MM.1S (cell line): ENCODE results near the gene DCAF6.

ENCODE experiments used
- DNase-seq: peaks from one replicate; pipeline ENCODE4 v3.0.0-alpha.2; 2015
- H2AFZ ChIP-seq: fragments of 300-600 bp; sonication (generic); 2 replicates; pipeline ENCODE4 v1.6.0; 2016; ENCODE audit warnings: antibody characterized with exemption, low read length
- H3F3A ChIP-seq: fragments of 300-600 bp; sonication (generic); 2 replicates; pipeline ENCODE4 v1.6.1; 2016; ENCODE audit warnings: mild to moderate bottlenecking, antibody characterized with exemption, low read length, moderate library complexity, mixed read lengths; ENCODE audit not compliant: insufficient read depth
- H3K27ac ChIP-seq: fragments of 300-600 bp; sonication (generic); 2 replicates; pipeline ENCODE4 v1.5.1; 2016; ENCODE audit warnings: mild to moderate bottlenecking, low read length
- H3K27me3 ChIP-seq: fragments of 300-600 bp; sonication (generic); replicated peaks from 2 replicates; pipeline ENCODE4 v1.6.0; 2016; ENCODE audit warnings: low read length; ENCODE audit not compliant: insufficient read depth
- H3K36me3 ChIP-seq: fragments of 300-600 bp; sonication (generic); replicated peaks from 2 replicates; pipeline ENCODE4 v1.6.1; 2016; ENCODE audit warnings: mild to moderate bottlenecking, low read length, mixed read lengths; ENCODE audit not compliant: insufficient read depth
- H3K4me1 ChIP-seq: fragments of 300-600 bp; sonication (generic); 2 replicates; pipeline ENCODE4 v1.6.1; 2016; ENCODE audit warnings: low read length, mixed read lengths
- H3K4me2 ChIP-seq: fragments of 300-600 bp; sonication (generic); 2 replicates; pipeline ENCODE4 v1.6.0; 2016; ENCODE audit warnings: low read depth, low read length
- H3K4me3 ChIP-seq: fragments of 300-600 bp; sonication (generic); 2 replicates; pipeline ENCODE4 v1.5.1; 2016; ENCODE audit warnings: low read length, mixed read lengths
- H3K79me2 ChIP-seq: fragments of 300-600 bp; sonication (generic); 2 replicates; pipeline ENCODE4 v1.6.1; 2016; ENCODE audit warnings: mixed run types, low read length, mixed read lengths
- H3K9ac ChIP-seq: fragments of 300-600 bp; sonication (generic); 2 replicates; pipeline ENCODE4 v1.6.1; 2016; ENCODE audit warnings: low read length, mixed read lengths
- H3K9me2 ChIP-seq: fragments of 300-600 bp; sonication (generic); replicated peaks from 2 replicates; pipeline ENCODE4 v1.6.1; 2016; ENCODE audit warnings: mild to moderate bottlenecking, low read length, mixed read lengths; ENCODE audit not compliant: insufficient read depth
- H3K9me3 ChIP-seq: fragments of 300-600 bp; sonication (generic); replicated peaks from 2 replicates; pipeline ENCODE4 v1.6.1; 2016; ENCODE audit warnings: mild to moderate bottlenecking, low read length, mixed read lengths; ENCODE audit not compliant: insufficient read depth
- H4K20me1 ChIP-seq: fragments of 300-600 bp; sonication (generic); 2 replicates; pipeline ENCODE4 v1.6.1; 2016; ENCODE audit warnings: mild to moderate bottlenecking, low read length, moderate library complexity, mixed read lengths; ENCODE audit not compliant: insufficient read depth
- CTCF ChIP-seq: fragments of 300-600 bp; sonication (generic); IDR thresholded peaks from 2 replicates; pipeline ENCODE4 v1.5.1; 2016; ENCODE audit warnings: antibody characterized with exemption, low read length, mixed read lengths
- EZH2 ChIP-seq: fragments of 300-600 bp; sonication (generic); optimal IDR thresholded peaks from 2 replicates; pipeline ENCODE3; 2017; ENCODE audit warnings: low read depth, mild to moderate bottlenecking, antibody characterized with exemption, low read length, mixed read lengths
- EZH2phosphoT487 ChIP-seq: fragments of 300-600 bp; sonication (generic); IDR thresholded peaks from 2 replicates; pipeline ENCODE4 v1.6.1; 2018; ENCODE audit warnings: antibody characterized with exemption, low read length

The DCAF6 gene

GRCh38 chr1:167900907-167901306 lies 35.6 kb upstream of the DCAF6 start:
- no peak overlapping the region for H3K4me2 ChIP-seq
- H4K20me1 ChIP-seq = no peaks in the 10 kb centered on the region
- H3K9ac ChIP-seq = no peak overlapping the region
- H3K36me3 ChIP-seq = no peaks in the 10 kb centered on the region
- no peaks in the 10 kb centered on the region for H3K9me3 ChIP-seq
- DNase-seq = no peak
- H3K4me3 ChIP-seq = no peak overlapping the region
- H3K79me2 ChIP-seq = no peaks in the 10 kb centered on the region
- H3K4me1 ChIP-seq = no peaks in the 10 kb centered on the region
- H3F3A ChIP-seq = no peaks in the 10 kb centered on the region
- no peaks in the 10 kb centered on the region for H3K9me2 ChIP-seq
- no peaks in the 10 kb centered on the region for H3K27me3 ChIP-seq
- no peak for TF ChIP-seq EZH2
- TF ChIP-seq EZH2phosphoT487 = no peak
- TF ChIP-seq CTCF = no peak
- no peak overlapping the region for H2AFZ ChIP-seq
- H3K27ac ChIP-seq = no peak overlapping the region

- Histone ChIP-seq H4K20me1 (no peaks in the 10 kb centered on the region), H3K4me3 (no peak overlapping the region), H3K9me2 (no peaks in the 10 kb centered on the region), H3K27me3 (no peaks in the 10 kb centered on the region), H3F3A (no peaks in the 10 kb centered on the region), H3K9ac (no peak overlapping the region), H3K9me3 (no peaks in the 10 kb centered on the region), H3K79me2 (no peaks in the 10 kb centered on the region), H3K27ac (no peak overlapping the region), H3K4me2 (no peak overlapping the region), H3K36me3 (no peaks in the 10 kb centered on the region), H2AFZ (no peak overlapping the region), H3K4me1 (no peaks in the 10 kb centered on the region)
- DNase-seq = no peak
- TF ChIP-seq CTCF = no peak
- no peak for TF ChIP-seq EZH2
- TF ChIP-seq EZH2phosphoT487 = no peak
Observed at GRCh38 chr1:167904652-167905130, 31.8 kb upstream of the DCAF6 start.

- no peak overlapping the region for H3K4me2 ChIP-seq
- H3K9me3 ChIP-seq = no peaks in the 10 kb centered on the region
- H3K36me3 ChIP-seq = no peaks in the 10 kb centered on the region
- no peak for DNase-seq
- H3F3A ChIP-seq = no peaks in the 10 kb centered on the region
- H3K4me1 ChIP-seq = 0 out of 2 replicates have a peak, but pooled peaks cover 1% of the 10 kb centered on the region
- no peak overlapping the region for H3K9ac ChIP-seq
- H3K4me3 ChIP-seq = no peak overlapping the region
- no peaks in the 10 kb centered on the region for H3K79me2 ChIP-seq
- TF ChIP-seq EZH2phosphoT487 = no peak
- H3K27ac ChIP-seq = no peak overlapping the region
- no peak overlapping the region for H2AFZ ChIP-seq
- H3K9me2 ChIP-seq = no peaks in the 10 kb centered on the region
- H4K20me1 ChIP-seq = no peaks in the 10 kb centered on the region
- H3K27me3 ChIP-seq = no peaks in the 10 kb centered on the region
Observed at GRCh38 chr1:167905182-167905581, 31.3 kb upstream of the DCAF6 start.

GRCh38 chr1:167905671-167906070 lies 30.8 kb upstream of the DCAF6 start:
- H3F3A ChIP-seq = no peaks in the 10 kb centered on the region
- no peaks in the 10 kb centered on the region for H3K36me3 ChIP-seq
- no peak overlapping the region for H3K27ac ChIP-seq
- H3K4me2 ChIP-seq = no peak overlapping the region
- no peaks in the 10 kb centered on the region for H3K79me2 ChIP-seq
- no peaks in the 10 kb centered on the region for H3K9me2 ChIP-seq
- no peak for TF ChIP-seq CTCF
- no peak for TF ChIP-seq EZH2phosphoT487
- TF ChIP-seq EZH2 = no peak
- no peak overlapping the region for H3K4me3 ChIP-seq
- H3K9me3 ChIP-seq = no peaks in the 10 kb centered on the region
- H2AFZ ChIP-seq = no peak overlapping the region
- no peaks in the 10 kb centered on the region for H4K20me1 ChIP-seq
- no peak for DNase-seq
- no peaks in the 10 kb centered on the region for H3K27me3 ChIP-seq
- H3K4me1 ChIP-seq = 0 out of 2 replicates have a peak, but pooled peaks cover 5% of the 10 kb centered on the region
- H3K9ac ChIP-seq = no peak overlapping the region
